Measurements from ENCODE around the gene APOBEC3A. TPM values are rescaled to one million over a fixed set of nuclear protein-coding genes. Genes with fewer than 3 reads are reported as not detected.

The APOBEC3A gene
- total RNA-seq, 1 donor: not detected

- H3K4me1 ChIP-seq (ENCODE audit: insufficient read depth, low read length): no peaks in the 10 kb centered on the region
- TF ChIP-seq, protein P1, sequence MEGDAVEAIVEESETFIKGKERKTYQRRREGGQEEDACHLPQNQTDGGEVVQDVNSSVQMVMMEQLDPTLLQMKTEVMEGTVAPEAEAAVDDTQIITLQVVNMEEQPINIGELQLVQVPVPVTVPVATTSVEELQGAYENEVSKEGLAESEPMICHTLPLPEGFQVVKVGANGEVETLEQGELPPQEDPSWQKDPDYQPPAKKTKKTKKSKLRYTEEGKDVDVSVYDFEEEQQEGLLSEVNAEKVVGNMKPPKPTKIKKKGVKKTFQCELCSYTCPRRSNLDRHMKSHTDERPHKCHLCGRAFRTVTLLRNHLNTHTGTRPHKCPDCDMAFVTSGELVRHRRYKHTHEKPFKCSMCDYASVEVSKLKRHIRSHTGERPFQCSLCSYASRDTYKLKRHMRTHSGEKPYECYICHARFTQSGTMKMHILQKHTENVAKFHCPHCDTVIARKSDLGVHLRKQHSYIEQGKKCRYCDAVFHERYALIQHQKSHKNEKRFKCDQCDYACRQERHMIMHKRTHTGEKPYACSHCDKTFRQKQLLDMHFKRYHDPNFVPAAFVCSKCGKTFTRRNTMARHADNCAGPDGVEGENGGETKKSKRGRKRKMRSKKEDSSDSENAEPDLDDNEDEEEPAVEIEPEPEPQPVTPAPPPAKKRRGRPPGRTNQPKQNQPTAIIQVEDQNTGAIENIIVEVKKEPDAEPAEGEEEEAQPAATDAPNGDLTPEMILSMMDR (IDR thresholded peaks at IDR 0.05; ENCODE audit: extremely low read depth, low read depth, low read length): no peak
- peaks cover 59% of the 10 kb centered on the region for H3K27me3 ChIP-seq (ENCODE audit: insufficient read depth, low read length)
- DNase-seq (ENCODE audit: insufficient read length, low spot score, missing footprints): no peak
- no peaks in the 10 kb centered on the region for H3K79me2 ChIP-seq (ENCODE audit: insufficient read depth, low read length)
- H3K27ac ChIP-seq (ENCODE audit: low read depth, low read length): no peak overlapping the region
- no peaks in the 10 kb centered on the region for H3K36me3 ChIP-seq (ENCODE audit: insufficient read depth, low read length)
- H3K4me3 ChIP-seq (ENCODE audit: insufficient read depth, low read length): no peak overlapping the region
- H3K9me3 ChIP-seq (ENCODE audit: low read depth, low read length): no peaks in the 10 kb centered on the region
- no peak overlapping the region for H3K4me2 ChIP-seq (ENCODE audit: insufficient read depth, low read length)
- no peaks in the 10 kb centered on the region for H4K20me1 ChIP-seq (ENCODE audit: insufficient read depth, low read length)
- no peak overlapping the region for H2AFZ ChIP-seq (ENCODE audit: low read length)
Observed at GRCh38 chr22:38946771-38947170, 10.6 kb upstream of the APOBEC3A start.

DNA sequence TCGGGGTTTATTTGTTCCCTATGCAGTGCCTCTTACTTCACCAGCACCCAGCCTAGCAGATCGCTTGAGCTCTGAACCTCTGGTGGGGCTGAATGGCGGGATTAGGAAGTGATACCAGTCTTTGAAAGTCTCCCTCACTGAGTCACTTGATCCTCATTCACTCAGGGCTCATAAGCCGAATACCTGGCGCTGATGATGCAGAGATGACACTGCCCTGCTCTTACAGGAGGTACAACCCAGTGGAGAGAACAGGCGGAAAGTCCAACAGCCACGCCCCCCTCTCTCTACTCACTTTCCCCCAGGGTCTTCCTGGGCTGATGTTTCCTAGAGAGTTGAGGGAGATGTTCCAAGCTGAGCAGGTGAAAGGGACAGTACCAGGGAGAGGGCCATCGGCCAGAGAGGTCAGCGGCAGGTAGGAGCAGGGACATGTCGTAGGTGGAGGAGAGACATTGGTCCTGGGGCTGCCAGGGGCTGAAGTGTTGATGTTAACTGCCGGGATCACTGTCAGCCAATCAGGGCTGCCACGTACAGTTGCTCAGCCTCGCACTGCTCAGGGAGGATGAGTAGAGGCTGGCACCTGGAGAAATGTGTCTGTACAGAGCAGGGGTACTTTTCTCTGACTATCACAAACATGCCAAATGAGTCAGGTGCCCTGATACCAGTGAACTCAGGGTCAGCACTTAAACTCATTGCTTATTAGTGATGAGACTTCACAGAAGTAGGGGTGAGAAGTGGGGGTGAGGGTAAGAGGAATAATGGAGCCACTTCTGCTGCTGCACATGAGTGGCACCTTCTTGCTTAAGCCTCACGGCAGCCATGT lies 9.9 kb upstream of the APOBEC3A start:
- DNase-seq (ENCODE audit: insufficient read length, low spot score, missing footprints): no peak
- Histone ChIP-seq H3K27ac (ENCODE audit: low read depth, low read length) (no peak overlapping the region), H2AFZ (ENCODE audit: low read length) (no peak overlapping the region), H3K4me3 (ENCODE audit: insufficient read depth, low read length) (no peak overlapping the region), H3K27me3 (ENCODE audit: insufficient read depth, low read length) (peaks cover 65% of the 10 kb centered on the region), H4K20me1 (ENCODE audit: insufficient read depth, low read length) (no peaks in the 10 kb centered on the region), H3K4me1 (ENCODE audit: insufficient read depth, low read length) (no peaks in the 10 kb centered on the region), H3K9me3 (ENCODE audit: low read depth, low read length) (no peaks in the 10 kb centered on the region), H3K79me2 (ENCODE audit: insufficient read depth, low read length) (no peaks in the 10 kb centered on the region), H3K36me3 (ENCODE audit: insufficient read depth, low read length) (no peaks in the 10 kb centered on the region), H3K4me2 (ENCODE audit: insufficient read depth, low read length) (no peak overlapping the region)
- TF ChIP-seq, protein P1 (IDR thresholded peaks at IDR 0.05; ENCODE audit: extremely low read depth, low read depth, low read length): no peak

DNA sequence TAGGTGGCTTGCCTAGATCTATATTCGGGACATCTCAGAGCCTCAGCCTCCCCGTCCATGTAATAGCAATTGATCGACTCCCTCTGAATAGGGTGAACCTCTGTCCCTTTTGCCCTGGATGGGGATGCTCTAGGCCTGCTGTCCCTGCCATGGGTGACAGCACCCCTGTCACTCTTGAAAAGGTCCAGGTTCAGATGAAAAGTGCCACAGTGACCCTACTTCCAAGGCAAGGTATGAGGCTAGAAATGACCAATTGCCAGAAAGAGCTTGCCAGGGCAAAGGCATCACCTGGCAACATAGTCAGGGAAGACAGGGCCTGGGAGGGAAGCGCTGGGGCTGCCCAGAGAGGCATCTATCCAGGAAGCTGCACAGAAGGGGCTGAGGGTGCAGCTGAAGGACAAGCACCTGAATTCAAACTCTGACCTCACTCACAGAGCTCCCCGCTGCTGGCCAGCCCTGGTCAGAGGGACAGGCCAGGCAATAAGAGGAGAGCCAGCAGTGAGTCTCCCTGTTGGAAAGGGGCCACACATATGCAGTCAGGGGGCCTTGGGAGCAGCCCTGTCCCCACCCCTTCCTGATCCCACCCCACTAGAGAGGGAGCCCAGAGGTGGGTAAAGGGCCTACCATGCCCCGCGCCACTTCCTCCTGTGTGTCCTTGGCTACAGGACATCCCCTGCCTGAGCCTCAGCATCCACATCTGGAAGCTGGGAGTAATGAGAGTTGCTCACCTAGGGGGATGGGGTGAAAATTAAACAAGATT lies 9.0 kb upstream of the APOBEC3A start:
- TF ChIP-seq, protein P1 (IDR thresholded peaks at IDR 0.05; ENCODE audit: extremely low read depth, low read depth, low read length): no peak
- no peak overlapping the region for H3K4me3 ChIP-seq (ENCODE audit: insufficient read depth, low read length)
- no peaks in the 10 kb centered on the region for H3K4me1 ChIP-seq (ENCODE audit: insufficient read depth, low read length)
- no peaks in the 10 kb centered on the region for H3K36me3 ChIP-seq (ENCODE audit: insufficient read depth, low read length)
- peaks cover 62% of the 10 kb centered on the region for H3K27me3 ChIP-seq (ENCODE audit: insufficient read depth, low read length)
- no peak overlapping the region for H3K27ac ChIP-seq (ENCODE audit: low read depth, low read length)
- H3K79me2 ChIP-seq (ENCODE audit: insufficient read depth, low read length): no peaks in the 10 kb centered on the region
- H3K4me2 ChIP-seq (ENCODE audit: insufficient read depth, low read length): no peak overlapping the region
- no peaks in the 10 kb centered on the region for H3K9me3 ChIP-seq (ENCODE audit: low read depth, low read length)
- no peak overlapping the region for H2AFZ ChIP-seq (ENCODE audit: low read length)
- no peaks in the 10 kb centered on the region for H4K20me1 ChIP-seq (ENCODE audit: insufficient read depth, low read length)
- no peak for DNase-seq (ENCODE audit: insufficient read length, low spot score, missing footprints)

- TF ChIP-seq, protein P1 (IDR thresholded peaks at IDR 0.05; ENCODE audit: extremely low read depth, low read depth, low read length): no peak
- no peak overlapping the region for H3K27ac ChIP-seq (ENCODE audit: low read depth, low read length)
- no peaks in the 10 kb centered on the region for H3K4me1 ChIP-seq (ENCODE audit: insufficient read depth, low read length)
- H3K27me3 ChIP-seq (ENCODE audit: insufficient read depth, low read length): peaks cover 53% of the 10 kb centered on the region
- H4K20me1 ChIP-seq (ENCODE audit: insufficient read depth, low read length): no peaks in the 10 kb centered on the region
- H3K4me2 ChIP-seq (ENCODE audit: insufficient read depth, low read length): no peak overlapping the region
- no peaks in the 10 kb centered on the region for H3K79me2 ChIP-seq (ENCODE audit: insufficient read depth, low read length)
- no peak for DNase-seq (ENCODE audit: insufficient read length, low spot score, missing footprints)
- H3K36me3 ChIP-seq (ENCODE audit: insufficient read depth, low read length): no peaks in the 10 kb centered on the region
- no peaks in the 10 kb centered on the region for H3K9me3 ChIP-seq (ENCODE audit: low read depth, low read length)
- no peak overlapping the region for H2AFZ ChIP-seq (ENCODE audit: low read length)
- H3K4me3 ChIP-seq (ENCODE audit: insufficient read depth, low read length): no peak overlapping the region
Observed at GRCh38 chr22:38949889-38950405, 7.5 kb upstream of the APOBEC3A start.

Data from osteoblast (primary cell).